Hematopoietic multipotent progenitor cell treated with erythropoietin and hydrocortisone succinate and interleukin-3 and kit ligand, for 15 days (in vitro differentiated cells): ENCODE data around the gene GLP1R.

ENCODE experiments used
- DNase-seq: peaks from one replicate; pipeline ENCODE4 v3.0.0-alpha.2; 2015; ENCODE audit warnings: low spot score

GLP1R gene

DNA sequence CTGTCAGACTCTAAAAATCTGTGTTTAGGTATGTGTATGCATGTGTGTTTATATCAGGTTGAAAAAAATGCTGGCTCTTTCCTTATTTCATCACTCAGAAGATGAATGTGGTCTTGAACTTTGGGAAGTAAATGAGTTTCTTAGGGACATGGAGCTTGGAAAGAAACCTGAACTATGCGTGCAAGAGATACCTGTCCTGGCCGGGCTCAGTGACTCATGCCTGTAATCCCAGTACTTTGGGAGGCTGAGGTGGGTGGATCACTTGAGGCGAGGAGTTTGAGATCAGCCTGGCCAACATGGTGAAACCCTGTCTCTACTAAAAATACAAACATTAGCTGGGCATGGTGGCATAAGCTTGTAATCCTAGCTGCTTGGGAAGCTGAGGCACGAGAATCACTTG is 4.4 kb upstream of the GLP1R start:
- DNase-seq = no peak

DNA sequence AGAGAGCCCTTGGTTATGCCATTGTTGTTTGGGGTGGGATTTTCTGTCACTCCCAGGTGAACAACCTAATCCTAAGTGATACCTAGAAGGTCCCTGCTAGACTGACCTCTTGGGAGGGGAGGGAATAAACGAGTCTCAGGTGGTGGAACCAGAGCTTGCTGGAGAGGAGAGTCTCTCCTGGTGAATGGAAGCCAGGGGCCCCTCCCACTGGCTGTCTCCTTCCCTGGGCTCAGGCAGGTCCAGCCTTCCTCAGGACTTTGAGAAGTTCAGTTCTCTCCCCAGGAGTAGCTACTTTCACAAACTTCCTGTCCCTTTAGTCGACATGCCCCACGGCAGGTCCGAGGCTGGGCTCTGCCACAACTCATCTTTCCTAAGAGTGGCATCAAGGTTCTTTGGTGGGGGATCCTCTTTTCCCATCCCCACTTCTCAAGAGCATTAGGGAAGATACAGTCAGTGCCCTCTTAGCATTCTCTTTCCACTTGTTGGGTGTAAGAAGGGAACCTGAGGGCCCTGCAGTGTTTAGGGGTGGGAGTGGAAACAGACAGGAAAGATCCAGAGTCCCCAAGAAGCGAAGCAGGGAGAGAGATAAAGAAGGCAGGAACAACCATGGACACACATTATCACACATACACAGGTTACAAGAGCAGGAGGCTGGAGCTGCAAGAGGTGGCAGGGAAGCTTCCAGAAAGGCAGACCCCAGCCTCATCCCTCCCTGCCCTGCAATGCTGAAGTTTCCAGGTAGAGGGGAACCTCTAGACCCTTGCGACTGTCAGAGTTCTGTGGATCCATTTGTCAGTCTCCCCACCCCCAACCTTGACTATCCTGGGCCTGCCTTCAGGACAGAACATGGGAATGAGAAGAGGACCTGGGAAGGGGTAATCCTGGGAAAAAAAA is 900 bp upstream of the GLP1R start:
- no peak for DNase-seq

DNA sequence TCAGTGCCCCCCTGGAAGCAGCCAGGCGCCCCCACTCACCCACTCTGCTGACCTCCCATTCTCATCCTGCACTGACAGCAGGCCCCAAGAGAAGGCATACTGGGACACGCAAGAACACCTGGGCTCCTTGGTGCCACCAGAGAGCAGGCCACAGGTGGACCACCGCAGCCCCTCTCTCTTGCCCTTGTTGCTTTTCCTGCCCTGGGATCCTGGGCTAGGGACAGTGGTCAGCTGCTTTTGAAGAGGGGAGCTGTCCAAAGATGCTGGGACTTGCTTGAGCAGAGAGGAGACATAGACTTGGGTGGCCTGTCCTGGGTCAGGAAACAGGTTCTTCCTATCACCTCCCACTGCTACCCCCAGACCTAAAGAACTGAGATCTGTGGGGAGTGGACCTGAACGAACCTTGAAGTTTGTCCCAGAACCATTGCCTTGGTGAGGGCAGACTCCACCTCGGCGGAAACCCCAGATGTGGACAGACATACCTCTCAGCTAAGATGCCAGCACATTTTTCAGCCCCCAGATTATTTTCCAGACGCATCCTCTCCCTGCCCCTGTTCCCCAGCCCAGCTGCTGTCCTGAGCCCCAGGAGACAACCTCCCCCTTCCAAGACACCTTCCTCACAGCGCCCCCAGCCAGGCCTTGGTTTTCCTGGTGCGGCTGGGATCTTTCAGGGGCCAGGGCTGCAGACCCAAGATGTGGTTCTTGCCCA is 1.1 kb downstream of the GLP1R start:
- DNase-seq = no peak

- DNase-seq = no peak
Observed at GRCh38 chr6:39050453-39051112, 2.0 kb downstream of the GLP1R start.

DNA sequence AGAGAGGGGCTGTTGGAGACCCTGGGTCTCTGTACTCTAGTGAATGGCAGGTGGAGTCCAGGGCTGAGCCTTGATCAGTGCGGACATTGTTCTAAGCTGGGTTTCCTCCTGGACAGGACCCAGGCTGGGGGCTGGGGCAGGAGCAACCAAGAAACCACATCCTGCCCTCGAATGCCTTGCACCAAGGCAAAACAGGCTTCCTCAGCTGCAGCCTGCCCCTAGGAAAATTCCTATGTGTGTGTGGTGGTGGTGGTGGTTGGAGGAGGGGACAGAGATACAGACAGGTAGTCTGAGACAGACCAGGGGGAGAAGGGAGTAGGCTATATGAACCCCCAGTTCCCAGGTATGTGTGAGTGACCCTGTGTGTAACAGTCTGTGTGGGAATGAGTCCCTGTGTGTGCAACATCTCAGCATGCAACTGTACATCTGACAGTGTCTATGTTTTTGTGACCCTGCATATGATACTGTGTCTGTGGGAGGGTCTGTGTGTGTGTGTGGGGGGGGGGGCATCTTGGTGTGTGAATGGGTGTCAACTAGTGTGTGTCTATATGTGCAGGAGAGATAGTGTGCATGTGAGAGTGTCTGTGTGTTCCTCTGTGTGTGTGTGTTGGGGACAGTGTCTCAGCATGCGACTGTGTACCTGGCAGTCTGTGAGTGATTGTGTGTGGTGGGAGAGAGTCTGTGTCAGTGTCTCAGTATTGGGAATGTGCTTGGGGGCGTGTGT is 3.0 kb downstream of the GLP1R start:
- DNase-seq = no peak

DNA sequence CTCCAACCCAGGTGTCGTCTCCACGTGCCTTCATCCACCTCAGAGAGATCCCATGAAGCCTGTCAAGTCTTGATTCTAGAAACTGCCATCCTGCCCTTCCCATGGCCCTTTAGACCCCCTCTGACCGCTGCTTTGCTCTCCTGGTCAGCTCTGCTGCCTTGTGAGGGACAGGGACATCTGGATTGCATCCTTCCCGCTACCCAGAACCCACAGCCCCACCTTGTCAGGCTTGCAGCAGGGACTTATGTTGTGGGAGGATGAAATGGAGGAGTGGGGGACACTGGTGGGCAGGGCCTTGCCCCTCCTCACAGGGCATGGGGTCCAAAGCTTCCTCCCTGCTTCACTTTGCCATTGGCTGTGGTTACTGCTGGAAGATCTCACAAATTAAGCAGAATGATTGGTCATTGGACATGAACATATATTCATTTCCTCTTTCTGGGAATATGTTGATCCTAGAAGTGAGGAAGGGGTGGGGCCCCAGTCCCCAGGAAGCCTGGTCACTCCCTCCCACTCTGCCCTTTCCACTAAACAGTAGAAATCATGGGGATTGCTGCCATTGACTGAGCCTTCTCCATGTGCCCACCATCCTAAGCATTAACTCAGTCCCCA is 4.5 kb downstream of the GLP1R start:
- no peak for DNase-seq

DNA sequence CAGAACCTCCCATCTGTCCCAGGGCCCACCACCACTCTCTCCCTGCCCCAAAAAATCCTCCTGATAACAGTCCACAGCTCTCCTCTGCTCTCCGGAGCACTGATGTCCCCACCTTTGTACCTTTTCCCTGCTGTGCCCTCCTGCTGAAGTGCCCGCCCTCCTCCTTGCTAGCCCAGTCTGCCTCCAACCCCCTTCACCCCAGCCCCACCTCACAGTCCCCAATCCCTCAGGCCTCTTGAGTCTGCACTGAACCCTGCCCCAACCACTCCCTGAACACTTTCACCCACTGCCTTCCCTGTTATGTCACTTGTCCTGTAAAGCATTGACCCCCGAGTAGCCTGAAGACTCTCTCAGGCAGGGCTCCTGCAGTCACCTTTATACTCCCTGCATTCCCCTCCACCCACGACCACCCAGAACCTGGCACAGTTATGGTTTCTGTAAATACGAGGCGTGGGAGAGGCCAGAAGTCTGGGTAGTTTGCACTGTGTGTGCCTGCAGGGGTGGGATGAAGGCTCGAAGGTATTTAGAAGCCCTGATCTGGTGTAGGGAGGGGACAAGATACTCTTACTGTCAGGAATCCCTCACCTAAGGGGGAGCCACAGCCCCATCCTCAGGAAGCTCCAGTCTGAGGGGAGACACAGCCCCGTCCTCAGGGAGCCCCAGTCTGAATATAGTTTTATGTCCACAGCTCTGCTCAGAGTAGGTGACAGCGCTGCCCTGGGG is 5.4 kb downstream of the GLP1R start:
- DNase-seq = no peak

- no peak for DNase-seq
Observed at GRCh38 chr6:39054577-39055142, 6.1 kb downstream of the GLP1R start.

DNA sequence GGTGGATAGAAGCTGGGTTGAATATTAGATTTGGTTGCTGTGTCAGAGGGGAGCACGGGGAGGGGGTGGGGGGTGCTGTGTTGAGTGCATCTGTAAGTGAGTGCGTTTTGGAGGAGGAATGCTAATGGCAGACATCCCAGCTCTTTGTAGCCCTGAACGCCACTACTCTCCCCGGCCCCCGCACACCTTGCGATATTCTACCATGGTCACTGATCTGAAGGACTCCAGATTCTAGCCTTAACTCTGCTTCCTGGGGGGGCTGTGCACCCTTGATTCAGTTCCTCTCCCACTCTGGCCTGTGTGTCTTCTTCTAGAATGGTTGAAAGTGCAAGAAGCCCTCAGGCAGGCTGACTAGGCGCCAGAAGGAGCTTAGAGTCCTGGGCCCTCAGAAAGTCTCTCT is 7.1 kb downstream of the GLP1R start:
- no peak for DNase-seq

- DNase-seq = no peak
Observed at GRCh38 chr6:39056191-39056590, 7.6 kb downstream of the GLP1R start.

- no peak for DNase-seq
Observed at GRCh38 chr6:39056681-39057080, 8.1 kb downstream of the GLP1R start.

- no peak for DNase-seq
Observed at GRCh38 chr6:39057251-39058155, 8.9 kb downstream of the GLP1R start.

DNA sequence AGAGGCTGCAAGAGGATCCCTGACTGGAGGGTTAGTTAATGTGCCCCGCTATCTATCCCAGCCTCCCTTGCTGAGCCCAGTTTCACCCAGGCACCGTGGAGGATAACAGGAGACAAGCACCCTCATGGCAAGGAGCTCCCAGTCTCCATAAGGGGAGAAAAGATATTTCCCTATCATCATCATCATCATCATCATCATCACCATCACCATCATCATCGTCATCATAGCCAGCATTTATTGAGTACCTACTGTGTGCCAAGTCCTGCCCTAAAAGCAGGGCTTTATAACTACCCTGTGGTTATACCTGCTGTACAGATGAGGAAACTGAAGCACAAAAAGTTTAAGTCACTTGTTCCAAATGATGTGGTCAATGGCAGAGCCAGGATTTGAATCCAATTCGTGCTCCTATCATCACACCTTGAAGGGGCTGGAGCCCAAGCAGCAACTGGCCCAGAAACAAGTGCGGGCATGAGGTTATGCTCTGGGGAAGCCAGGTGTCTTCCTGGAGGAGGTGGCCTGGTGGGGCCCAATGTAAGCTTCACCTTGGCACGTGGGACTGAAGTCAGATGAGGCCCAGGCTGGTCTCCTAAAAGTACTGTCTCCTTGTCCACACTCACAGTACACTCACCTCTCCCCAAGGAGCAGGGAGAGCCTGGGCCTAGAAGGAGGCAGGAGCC is 10.0 kb downstream of the GLP1R start:
- no peak for DNase-seq

- DNase-seq = no peak
Observed at GRCh38 chr6:39059496-39060310, 11.1 kb downstream of the GLP1R start.

- DNase-seq = no peak
Observed at GRCh38 chr6:39060467-39061160, 12.0 kb downstream of the GLP1R start.

- DNase-seq = no peak
Observed at GRCh38 chr6:39061182-39061581, 12.6 kb downstream of the GLP1R start.

- no peak for DNase-seq
Observed at GRCh38 chr6:39061588-39061987, 13.0 kb downstream of the GLP1R start.
